Stomach smooth muscle (tissue), 2 donors: Measurements from ENCODE around the gene NELFCD.
"Not testable (repeated sequence)": the region's sequence is repeated elsewhere in the genome, so short reads cannot be mapped to it uniquely, and the experiment has no call there.

ENCODE experiments used
- H3K27ac ChIP-seq: one replicate; pipeline ENCODE4 v1.7.0; 2013; ENCODE audit warnings: mild to moderate bottlenecking, low read length, inconsistent platforms
- H3K27me3 ChIP-seq, 2 donors: one replicate each; pipeline ENCODE4 v1.7.0; 2013; ENCODE audit warnings: low read length in 2 of 2; ENCODE audit not compliant: insufficient read depth in 2 of 2, control insufficient read depth in 1 of 2
- H3K36me3 ChIP-seq, 2 donors: one replicate each; pipeline ENCODE4 v1.7.0; 2013; ENCODE audit warnings: low read length in 2 of 2; ENCODE audit not compliant: control insufficient read depth in 2 of 2, insufficient read depth in 2 of 2
- H3K4me1 ChIP-seq: one replicate; pipeline ENCODE4 v1.7.0; 2013; ENCODE audit warnings: low read length; ENCODE audit not compliant: control insufficient read depth, insufficient read depth
- H3K4me3 ChIP-seq, 2 donors: one replicate each; pipeline ENCODE4 v1.7.0; 2013; ENCODE audit warnings: low read length in 2 of 2
- H3K9ac ChIP-seq, 2 donors: one replicate each; pipeline ENCODE4 v1.7.0; 2013; ENCODE audit warnings: low read length in 2 of 2, mild to moderate bottlenecking in 1 of 2
- H3K9me3 ChIP-seq, 2 donors: one replicate each; pipeline ENCODE4 v1.7.0; 2013; ENCODE audit warnings: low read length in 2 of 2; ENCODE audit not compliant: control insufficient read depth in 2 of 2
- donor health status: healthy.
- donor health status: Pancreatic carcinoma.

NELFCD gene

GRCh38 chr20:59010995-59011873, 30.2 kb downstream of the NELFCD start:
- H3K9me3 ChIP-seq = no peaks in the 10 kb centered on the region
- no peaks in the 10 kb centered on the region for H3K27me3 ChIP-seq
- no peak overlapping the region for H3K27ac ChIP-seq
- no peak overlapping the region for H3K4me3 ChIP-seq
- H3K36me3 ChIP-seq = no peaks in the 10 kb centered on the region
- H3K4me1 ChIP-seq = peaks cover 10% of the 10 kb centered on the region
- no peak overlapping the region for H3K9ac ChIP-seq

GRCh38 chr20:59011874-59012157, 30.8 kb downstream of the NELFCD start:
- H3K27ac ChIP-seq, H3K36me3 ChIP-seq, H3K4me3 ChIP-seq, H3K4me1 ChIP-seq, H3K9me3 ChIP-seq, H3K27me3 ChIP-seq, H3K9ac ChIP-seq: not testable (repeated sequence)

DNA sequence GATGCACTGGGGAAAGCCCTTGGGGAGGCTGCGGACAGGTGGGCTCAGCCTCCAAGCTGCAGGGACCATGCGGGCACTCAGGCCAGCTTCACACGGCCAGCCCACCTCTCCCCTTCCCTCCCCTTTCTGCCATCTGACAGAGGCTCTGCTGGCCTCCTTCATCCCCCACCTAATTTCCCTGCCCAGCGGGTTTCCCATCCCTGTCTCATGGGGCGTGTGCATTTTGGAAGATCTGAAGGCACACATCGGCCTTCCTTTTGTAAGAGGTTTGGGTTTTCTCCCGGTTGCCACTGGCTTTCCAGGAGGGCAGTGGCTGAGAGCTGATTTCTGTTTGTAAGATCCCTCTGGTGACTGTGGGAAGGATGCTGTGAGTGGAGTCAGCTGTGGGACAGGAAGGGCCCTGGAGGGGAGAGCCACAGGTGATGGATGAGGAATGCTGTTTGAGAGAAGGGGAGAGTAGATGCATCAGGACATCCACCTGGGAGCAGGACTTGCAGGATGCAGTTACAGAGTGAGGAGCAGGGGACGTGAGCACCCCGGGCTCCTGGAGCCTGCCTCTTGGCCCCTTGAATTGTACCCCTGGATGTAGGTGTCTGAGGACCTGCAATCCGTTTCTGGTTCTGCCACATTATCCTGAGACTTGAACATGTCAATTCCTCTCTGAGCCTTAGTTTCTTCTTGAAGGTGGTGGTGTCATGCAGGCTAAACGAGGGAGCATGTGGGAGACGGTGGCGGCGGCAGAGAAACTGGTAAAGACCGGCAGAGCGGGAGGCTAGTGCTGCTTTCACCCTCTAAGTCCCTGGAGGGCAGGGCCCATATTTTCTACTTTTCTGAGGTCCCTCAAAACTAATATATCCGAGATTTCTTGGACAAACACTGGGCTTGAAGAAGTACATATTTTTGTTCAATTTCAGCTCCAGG, 32.2 kb downstream of the NELFCD start:
- Histone ChIP-seq H3K27me3 (no peaks in the 10 kb centered on the region), H3K36me3 (no peaks in the 10 kb centered on the region), H3K4me1 (peaks cover 3% of the 10 kb centered on the region), H3K9me3 (no peaks in the 10 kb centered on the region), H3K27ac (no peak overlapping the region), H3K9ac (no peak overlapping the region), H3K4me3 (no peak overlapping the region)

DNA sequence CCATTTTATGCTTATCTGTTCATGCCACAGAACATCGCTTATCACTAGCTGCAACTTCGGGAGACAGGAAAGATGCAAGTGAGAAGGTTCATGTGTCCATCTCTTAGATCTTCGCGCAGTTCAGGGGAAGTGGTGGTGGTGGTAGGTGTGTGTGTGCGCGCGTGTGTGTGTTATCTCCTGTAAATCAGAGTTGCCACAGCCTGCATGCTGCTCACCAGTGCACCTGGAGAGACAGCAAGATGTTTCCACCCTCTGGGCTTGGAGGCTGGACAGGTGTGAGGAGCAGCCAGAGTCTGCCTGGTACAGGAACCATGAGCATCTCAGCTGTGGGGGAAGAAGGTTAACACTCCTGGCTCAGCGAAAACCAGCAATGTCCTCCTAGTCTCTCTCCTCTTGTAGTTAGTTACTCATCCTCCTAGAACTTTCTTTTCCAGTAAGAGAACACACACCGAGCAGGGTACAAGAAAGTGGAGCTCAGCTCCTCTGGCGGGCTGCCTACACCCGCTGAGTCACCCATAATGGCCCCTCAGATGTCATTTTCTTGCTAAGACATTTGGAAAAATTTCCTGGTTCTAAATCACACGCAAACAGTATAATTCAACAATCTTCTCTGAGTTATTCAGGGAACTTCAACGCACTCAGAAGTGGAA, 33.0 kb downstream of the NELFCD start:
- Histone ChIP-seq H3K4me1 (peaks cover 3% of the 10 kb centered on the region), H3K27me3 (no peaks in the 10 kb centered on the region), H3K9me3 (no peaks in the 10 kb centered on the region), H3K4me3 (no peak overlapping the region), H3K27ac (no peak overlapping the region), H3K36me3 (no peaks in the 10 kb centered on the region), H3K9ac (no peak overlapping the region)

GRCh38 chr20:59014680-59015389, 33.8 kb downstream of the NELFCD start:
- Histone ChIP-seq H3K4me3 (no peak overlapping the region), H3K36me3 (no peaks in the 10 kb centered on the region), H3K9me3 (no peaks in the 10 kb centered on the region), H3K27ac (no peak overlapping the region), H3K27me3 (no peaks in the 10 kb centered on the region), H3K9ac (no peak overlapping the region), H3K4me1 (peaks cover 3% of the 10 kb centered on the region)

DNA sequence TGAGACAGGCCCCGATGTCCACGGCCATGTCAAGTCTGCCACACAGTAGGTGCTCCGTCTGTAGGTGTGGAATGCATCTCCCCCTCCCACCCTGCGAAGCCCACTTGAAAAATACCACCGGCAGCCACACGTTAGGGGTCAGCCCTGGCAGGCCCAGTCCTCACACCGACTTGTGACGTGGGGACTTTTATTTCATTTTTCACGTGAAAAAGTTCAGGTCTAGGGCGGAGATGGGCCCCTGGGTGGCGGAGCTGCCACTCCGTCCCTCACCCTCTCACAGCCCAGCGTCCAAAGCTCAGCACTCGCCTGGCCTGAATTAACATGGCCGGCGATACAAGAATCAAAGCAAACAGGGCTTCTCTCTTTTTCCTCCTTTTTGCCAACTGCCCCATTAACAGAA, 34.4 kb downstream of the NELFCD start:
- Histone ChIP-seq H3K36me3 (no peaks in the 10 kb centered on the region), H3K9ac (no peak overlapping the region), H3K4me1 (peaks cover 3% of the 10 kb centered on the region), H3K4me3 (no peak overlapping the region), H3K27ac (no peak overlapping the region), H3K27me3 (no peaks in the 10 kb centered on the region), H3K9me3 (no peaks in the 10 kb centered on the region)

DNA sequence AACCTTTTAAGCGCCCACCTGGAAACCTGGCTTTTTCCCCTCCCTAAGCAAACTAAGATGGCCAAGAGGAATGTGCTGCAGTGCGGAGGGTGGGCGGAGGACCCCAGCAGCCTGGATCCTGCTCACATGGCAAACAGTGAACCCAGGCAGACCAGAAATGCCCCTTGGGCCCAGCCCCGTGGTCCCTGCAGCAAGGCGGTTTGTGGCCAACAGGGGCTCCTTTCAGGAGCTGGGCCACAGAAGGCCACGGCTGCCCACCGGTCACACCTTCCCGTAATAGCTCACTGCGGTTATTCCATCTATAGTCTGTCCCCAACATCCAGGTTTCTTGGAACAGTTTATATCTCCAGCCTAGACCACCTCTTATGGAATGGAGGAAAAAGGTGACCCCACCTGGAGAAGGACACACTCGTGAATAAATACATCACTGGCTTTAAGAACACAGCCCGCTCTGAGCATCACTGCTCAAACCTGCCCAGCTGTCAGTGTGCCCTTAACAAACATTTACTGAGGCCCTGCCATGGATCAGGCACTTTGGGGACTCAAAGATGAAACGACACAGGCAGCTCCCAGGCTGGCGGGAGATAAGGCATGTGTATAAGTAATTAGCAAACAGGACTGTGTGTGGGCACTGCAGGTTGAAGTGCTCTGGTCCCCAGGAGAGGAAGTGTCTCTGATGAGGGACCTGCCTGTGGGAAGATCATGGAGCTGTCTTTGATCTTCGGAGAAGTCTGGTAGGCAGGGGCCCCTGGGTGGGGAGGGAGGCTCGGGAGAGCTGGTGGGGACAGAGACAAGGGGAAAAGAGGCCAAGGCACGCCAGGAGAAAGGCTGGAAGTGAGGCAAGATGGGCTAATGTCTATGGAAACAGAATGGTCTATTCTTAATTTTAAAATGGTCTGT, 35.0 kb downstream of the NELFCD start:
- Histone ChIP-seq H3K36me3 (no peaks in the 10 kb centered on the region), H3K4me3 (no peak overlapping the region), H3K9ac (no peak overlapping the region), H3K27me3 (no peaks in the 10 kb centered on the region), H3K4me1 (peaks cover 3% of the 10 kb centered on the region), H3K9me3 (no peaks in the 10 kb centered on the region), H3K27ac (no peak overlapping the region)

GRCh38 chr20:59016795-59017492, 35.9 kb downstream of the NELFCD start:
- Histone ChIP-seq H3K9ac (no peak overlapping the region), H3K4me3 (no peak overlapping the region), H3K36me3 (no peaks in the 10 kb centered on the region), H3K9me3 (no peaks in the 10 kb centered on the region), H3K27ac (no peak overlapping the region), H3K4me1 (no peaks in the 10 kb centered on the region), H3K27me3 (no peaks in the 10 kb centered on the region)

GRCh38 chr20:59017493-59018231, 36.6 kb downstream of the NELFCD start:
- no peak overlapping the region for H3K4me3 ChIP-seq
- H3K27me3 ChIP-seq = no peaks in the 10 kb centered on the region
- no peaks in the 10 kb centered on the region for H3K4me1 ChIP-seq
- no peak overlapping the region for H3K9ac ChIP-seq
- no peak overlapping the region for H3K27ac ChIP-seq
- peaks cover 0 to 2% of the 10 kb centered on the region in 2 donors for H3K36me3 ChIP-seq
- H3K9me3 ChIP-seq = no peaks in the 10 kb centered on the region
